NCI-H748 (cell line): ENCODE measurements around the gene ARHGEF25.
"Not testable (repeated sequence)": the region's sequence is repeated elsewhere in the genome, so short reads cannot be mapped to it uniquely, and the experiment has no call there.

Experiments used
- DNase-seq: peaks from one replicate; lab custom pipeline; 2025; ENCODE audit not compliant: unreplicated experiment; lab: John Stamatoyannopoulos, UW

Gene ARHGEF25

GRCh38 chr12:57607958-57608663 lies 3.1 kb upstream of the ARHGEF25 start:
- DNase-seq, result no peak

DNA sequence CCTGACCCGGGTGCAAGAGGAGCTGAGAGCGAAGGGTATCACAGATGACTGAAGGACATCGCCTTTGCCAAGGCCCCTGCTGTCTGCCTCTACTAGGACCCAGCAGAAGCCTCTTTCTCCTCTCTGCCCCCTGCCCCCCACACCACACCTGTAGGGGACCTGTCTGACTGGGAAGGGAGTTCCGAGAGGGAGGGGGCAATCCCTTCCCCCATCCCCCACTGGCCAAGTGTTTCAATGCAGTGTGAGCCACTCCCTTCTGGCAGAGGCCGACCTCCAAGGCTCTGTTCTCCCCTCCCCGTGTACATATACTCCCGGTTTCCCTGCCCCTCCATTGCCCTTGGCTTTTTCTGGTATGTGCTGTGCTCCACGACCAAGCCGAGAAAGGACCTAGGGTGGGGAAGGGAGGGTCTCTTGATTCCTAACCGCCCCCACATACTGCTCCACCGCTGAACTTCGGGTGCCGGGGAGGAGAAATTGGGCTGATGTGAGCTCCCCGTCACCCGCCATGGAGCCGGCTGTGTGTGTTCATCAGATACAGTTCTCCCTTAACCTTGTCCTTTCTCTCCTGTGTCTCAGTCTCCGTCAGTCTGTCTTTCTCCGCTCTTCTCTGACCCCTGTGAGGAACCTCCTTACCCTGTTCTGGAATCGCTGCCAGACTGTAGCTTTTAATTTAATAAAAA lies 2.0 kb upstream of the ARHGEF25 start:
- DNase-seq, result no peak

DNA sequence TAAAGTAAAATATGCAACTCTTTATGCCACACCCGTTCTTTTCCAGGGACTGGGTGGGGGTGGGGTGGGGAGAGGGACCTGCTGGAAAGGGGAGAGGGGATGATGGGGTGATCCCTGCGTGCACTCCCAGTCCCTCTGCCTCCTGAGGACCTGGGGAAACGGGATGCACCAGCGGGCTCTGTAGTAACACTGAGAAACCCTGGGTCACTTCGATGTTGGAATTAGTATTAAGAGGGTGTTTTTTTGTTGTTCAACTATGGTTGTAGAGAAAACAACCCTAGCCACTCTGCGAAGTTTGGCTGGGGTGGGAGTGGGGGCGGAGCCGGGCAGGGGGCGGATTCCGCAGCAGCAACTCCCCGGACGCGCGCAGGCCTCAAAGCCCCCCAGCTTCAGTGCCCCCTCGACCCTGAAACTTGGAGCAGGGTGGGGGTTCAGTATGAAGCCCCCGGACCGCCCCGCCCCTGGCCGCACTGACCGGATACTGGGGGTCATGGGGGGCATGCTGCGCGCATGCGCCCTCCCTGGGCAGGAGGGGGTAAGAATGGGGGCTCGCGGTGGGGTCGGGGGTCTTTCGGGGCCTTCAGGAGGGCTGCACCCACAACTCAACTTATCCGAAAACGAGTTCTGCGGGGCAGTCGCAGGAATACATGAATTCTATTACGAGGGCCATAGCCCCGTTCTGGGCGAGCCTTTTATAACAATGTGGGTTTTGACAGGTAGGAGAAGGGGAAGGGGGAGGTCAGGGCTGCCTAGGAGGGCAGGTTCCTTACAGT lies 1.3 kb upstream of the ARHGEF25 start:
- DNase-seq, result no peak

DNA sequence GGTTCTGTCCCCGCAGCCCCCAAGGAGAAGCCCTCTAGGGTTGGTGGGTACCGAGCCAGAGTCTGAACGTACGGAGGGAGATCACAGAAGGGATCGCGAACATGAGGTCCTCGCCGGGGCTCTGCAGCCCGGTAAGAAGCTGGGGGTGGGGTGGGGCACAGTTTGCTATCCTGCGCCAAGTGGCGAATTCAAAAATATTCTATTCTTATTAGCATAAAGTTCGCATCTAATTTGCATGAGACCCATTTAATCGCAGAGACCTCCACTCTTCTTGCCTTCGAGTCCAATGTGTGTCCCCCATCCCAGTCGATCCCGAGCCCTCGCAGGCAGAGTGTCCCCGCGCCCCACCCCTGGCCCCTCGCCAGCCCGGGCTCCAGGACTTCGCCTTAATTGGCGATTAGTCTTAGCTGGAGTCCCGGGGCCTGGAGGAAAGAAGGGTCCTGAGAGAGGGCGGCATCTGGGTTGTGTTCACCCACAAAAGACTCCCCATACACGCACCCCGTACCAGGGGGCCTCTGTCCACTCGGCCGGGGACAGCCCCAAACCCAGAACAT lies 604 bp upstream of the ARHGEF25 start:
- no peak for DNase-seq

DNA sequence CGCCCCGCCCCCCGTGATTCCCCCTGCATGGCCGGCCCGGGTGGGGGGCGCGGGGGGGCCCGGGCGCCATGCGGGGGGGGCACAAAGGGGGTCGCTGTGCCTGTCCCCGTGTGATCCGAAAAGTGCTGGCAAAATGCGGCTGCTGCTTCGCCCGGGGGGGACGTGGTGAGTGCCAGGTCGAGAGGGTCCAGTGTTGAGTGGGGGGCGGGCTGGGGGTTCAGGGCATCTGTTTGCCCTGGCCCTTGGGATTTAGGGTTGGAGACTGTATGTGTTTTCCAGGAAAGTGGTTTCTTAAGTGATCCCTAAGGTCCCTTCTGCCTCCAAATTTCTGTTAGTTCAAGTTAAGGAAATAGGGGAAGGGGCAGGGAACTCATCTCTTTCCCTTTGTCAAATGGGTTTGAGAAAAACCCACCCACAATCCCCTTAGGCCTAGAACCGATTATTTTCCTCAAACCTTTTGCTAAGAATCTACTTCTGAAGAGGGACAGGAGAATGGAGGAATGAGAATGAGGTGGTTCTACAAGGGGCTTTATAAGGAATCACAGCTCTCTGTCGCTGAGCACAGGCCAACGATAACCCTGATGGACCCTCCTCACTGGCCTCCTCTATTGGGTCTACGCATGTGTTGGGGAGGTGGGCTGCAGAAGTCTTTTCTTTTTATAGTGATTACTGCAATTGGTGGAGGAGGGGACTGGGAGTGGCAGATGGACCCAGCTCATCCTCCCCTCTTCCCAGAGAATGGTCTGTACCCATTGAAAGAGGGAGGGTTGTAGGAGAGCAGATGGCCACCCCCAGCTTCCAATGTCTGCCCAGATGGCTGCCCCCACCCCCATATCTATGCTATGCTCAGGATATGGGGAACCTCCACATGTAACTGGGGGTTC lies 834 bp downstream of the ARHGEF25 start:
- DNase-seq, result no peak

GRCh38 chr12:57612711-57613426 lies 1.6 kb downstream of the ARHGEF25 start:
- no peak for DNase-seq

GRCh38 chr12:57613427-57614109 lies 2.3 kb downstream of the ARHGEF25 start:
- no peak for DNase-seq

DNA sequence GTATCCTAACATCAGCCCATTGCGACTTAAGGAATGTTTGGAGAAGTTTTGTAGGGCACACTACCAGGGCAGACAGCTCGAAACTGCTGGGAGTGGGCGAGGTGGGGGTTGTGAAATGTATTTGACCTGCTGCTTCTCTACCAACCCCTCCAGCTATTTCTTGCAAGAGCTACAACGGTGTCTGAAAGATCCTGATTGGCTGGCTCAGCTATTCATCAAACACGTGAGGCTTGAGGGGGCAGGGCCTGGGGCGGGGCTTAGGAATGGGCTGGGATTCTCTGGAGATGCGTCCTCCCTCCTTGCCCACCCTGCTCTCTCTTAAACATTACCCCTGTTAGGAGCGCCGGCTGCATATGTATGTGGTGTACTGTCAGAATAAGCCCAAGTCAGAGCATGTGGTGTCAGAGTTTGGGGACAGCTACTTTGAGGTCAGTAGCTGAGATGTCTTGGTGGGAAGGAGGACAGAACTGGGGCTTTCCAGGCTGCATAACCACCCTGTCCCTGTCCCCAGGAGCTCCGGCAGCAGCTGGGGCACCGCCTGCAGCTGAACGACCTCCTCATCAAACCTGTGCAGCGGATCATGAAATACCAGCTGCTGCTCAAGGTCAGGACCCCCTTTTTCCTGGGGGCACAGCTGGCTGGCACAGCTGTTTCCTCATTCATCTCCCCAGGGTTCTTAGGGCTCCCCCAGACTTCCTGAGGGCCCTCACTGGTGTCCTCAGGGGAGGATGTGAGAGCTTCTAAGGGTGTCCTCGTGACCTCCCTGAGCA lies 3.1 kb downstream of the ARHGEF25 start:
- peak; percentile 13 for DNase-seq

DNA sequence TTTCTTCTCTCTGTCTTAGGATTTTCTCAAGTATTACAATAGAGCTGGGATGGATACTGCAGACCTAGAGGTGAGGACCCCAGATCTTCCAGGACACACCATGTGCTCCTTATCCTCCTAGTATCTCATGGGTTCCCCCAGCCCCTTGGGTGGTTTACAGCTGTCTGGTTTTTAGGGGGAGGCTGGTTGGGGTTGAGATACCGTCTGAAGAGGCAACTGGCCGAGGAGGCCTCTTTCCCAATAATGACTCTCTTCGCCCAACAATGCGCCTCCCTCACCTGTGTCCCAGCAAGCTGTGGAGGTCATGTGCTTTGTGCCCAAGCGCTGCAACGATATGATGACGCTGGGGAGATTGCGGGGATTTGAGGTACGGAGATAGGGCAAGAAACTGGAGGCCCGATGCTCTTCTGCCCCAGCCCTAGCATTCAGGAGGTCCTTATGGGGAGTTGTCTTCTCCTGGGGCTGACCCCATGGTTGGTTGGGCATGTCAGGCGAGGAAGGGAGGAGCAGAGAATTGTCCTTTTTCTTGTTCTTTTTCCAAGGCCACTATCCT lies 3.8 kb downstream of the ARHGEF25 start:
- no peak for DNase-seq

GRCh38 chr12:57615637-57616036 lies 4.4 kb downstream of the ARHGEF25 start:
- DNase-seq, result no peak

DNA sequence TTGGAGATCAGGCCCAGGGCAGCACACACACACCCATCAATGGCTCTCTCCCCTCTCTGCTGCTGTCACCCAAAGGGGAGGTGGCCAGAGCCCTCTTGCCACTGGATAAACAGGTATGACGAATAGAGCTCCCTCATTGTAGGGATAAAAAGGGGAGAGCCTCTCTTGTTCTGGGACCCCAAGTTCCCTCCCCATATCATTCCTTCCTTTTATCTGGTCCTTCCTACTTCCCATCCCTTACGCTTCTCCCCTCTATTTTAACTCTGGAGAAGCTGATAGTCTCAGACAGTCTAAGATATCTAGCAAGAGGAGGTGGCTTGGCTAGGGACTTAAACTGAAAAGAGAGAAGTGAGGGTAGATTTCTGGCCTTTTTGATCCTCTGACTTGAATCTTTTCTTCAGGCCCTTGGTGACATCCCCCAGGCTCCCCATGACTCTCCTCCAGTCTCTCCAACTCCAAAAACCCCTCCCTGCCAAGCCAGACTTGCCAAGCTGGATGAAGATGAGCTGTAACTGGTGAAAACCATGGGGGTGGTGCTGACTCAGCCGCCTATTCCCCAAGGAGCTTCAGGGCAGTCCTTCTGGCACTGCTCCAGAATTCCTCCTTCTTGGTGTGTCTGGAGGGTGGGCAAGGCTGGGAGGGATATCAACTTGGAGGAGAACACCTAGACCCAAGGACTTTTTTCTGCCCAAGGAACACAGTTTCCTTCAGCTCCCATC lies 5.3 kb downstream of the ARHGEF25 start:
- DNase-seq, result no peak

- no peak for DNase-seq
Observed at GRCh38 chr12:57617942-57618341, 6.7 kb downstream of the ARHGEF25 start.

- DNase-seq, result not testable (repeated sequence)
Observed at GRCh38 chr12:57618431-57618830, 7.2 kb downstream of the ARHGEF25 start.

DNA sequence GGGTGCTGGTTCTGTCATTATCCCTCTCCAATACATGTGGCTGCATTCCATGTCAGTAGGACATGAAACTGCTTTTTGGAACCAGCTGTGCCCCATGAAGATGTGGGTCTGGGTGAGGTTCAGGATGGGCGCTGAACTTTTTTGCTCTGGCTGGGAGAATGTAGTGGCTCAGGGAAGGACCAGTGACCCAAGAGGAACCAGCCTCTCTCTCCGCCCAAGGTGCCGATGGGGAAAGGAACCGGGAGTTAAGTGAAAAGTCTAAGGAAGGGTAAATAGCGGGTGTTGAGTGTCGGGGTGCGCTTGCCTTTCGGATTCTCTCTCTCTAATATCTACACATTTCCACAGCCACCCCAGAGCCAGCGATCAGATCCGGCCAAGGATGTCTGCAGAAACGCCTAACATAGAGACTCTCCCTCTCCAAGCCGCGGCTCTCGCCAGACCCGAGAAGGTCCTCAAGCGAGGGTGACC lies 7.8 kb downstream of the ARHGEF25 start:
- no peak for DNase-seq

DNA sequence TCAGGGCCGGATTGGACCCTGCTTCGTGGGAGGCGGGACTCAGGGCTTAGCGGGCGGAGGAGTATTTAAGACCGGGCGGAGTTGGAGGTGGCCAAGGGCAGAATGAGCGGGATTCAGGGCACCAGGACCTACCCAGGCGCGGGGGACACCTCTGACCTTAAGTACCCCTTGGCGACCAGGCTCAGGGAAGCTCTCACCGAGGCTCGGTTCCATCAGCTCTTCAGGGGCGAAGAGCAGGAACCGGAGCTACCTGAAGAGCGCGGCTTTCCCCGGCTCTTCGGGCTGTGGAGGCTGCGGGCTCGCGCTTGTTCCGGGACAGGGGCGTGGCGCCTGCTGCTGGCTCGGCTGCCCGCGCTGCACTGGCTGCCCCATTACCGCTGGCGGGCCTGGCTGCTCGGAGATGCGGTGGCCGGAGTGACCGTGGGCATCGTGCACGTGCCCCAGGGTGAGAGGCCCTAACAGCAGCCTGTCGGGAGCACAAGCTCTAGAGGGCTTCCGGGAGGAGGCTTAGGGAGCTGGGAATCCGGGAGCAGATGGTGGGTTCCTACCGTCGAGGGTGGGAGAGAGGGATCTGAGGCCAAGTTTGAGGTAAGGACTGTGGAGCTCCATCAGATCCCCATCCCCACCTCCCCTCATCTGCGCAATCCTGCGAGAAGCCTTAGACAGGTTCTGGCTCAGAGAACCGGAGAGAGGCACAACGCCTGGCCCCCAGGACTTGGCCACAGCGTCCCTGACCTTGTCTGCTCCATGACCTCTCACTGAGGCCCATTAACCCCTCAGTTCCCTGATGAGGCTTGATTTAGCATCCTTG lies 8.4 kb downstream of the ARHGEF25 start:
- no peak for DNase-seq

GRCh38 chr12:57620245-57620935 lies 9.2 kb downstream of the ARHGEF25 start:
- DNase-seq, result no peak
